ENCODE data around the gene MARS1.

- no peak for TF ChIP-seq POLR2AphosphoS5 (IDR thresholded peaks at IDR 0.05; ENCODE audit: low read depth, low read length)
- TF ChIP-seq POLR2A (IDR thresholded peaks at IDR 0.05; ENCODE audit: low read depth, low read length), result no peak
These were observed 31.0 kb upstream of the MARS1 start for GRCh38 chr12:57456737-57457490.
